Panc1 (cell line): Measurements from ENCODE around the gene USP10. TPM values are rescaled to one million over a fixed set of nuclear protein-coding genes. Genes with fewer than 3 reads are reported as not detected.

Experiments
- ATAC-seq: fragments of 200-7000 bp; cut with Tn5 transposase; 2 replicates; pipeline ENCODE4 v1.9.1; 2020; ENCODE audit warnings: mild to moderate bottlenecking, moderate library complexity
- BruUV-seq: library from RNA; stranded (reverse); fragments of 400-500 nt; replicated peaks from 2 replicates; lab custom pipeline; 2021; lab: Mats Ljungman, UMichigan
- CTCF ChIA-PET: fragments of 300-600 bp; sonication (Branson Sonifier 250); formaldehyde crosslinking; loops from one replicate; lab custom pipeline; 2022; ENCODE audit warnings: antibody characterized with exemption; lab: Charles Lee
- POLR2A ChIA-PET: fragments of 300-600 bp; sonication (Branson Sonifier 250); formaldehyde crosslinking; loops from one replicate; lab custom pipeline; 2022; ENCODE audit warnings: antibody characterized with exemption; lab: Charles Lee
- DNase-seq: peaks from one replicate; pipeline ENCODE4 v3.0.0-alpha.2; 2010; ENCODE audit warnings: low read depth, low spot score
- H3K27ac ChIP-seq: 2 replicates; pipeline ENCODE4 v1.5.1; 2011; ENCODE audit warnings: mild to moderate bottlenecking, low read length, inconsistent platforms
- H3K27me3 ChIP-seq: fragments of 200-500 bp; sonication (Bioruptor generic); 2 replicates; pipeline ENCODE4 v1.6.0; 2014; ENCODE audit warnings: low read length, inconsistent platforms; ENCODE audit not compliant: control insufficient read depth, insufficient read depth
- H3K36me3 ChIP-seq: fragments of 200-500 bp; sonication (Bioruptor generic); 2 replicates; pipeline ENCODE4 v1.5.1; 2014; ENCODE audit warnings: inconsistent platforms, mild to moderate bottlenecking, low read length, moderate library complexity; ENCODE audit not compliant: control insufficient read depth, insufficient read depth
- H3K4me1 ChIP-seq: 2 replicates; pipeline ENCODE4 v1.5.1; 2011; ENCODE audit warnings: inconsistent platforms, mild to moderate bottlenecking, low read length, moderate library complexity; ENCODE audit not compliant: control insufficient read depth, insufficient read depth
- H3K4me3 ChIP-seq, 2 experiments: 2 replicates each; pipeline ENCODE4 v1.5.1; 2011 to 2012; ENCODE audit warnings: low read depth in 2 of 2, low read length in 2 of 2, mild to moderate bottlenecking in 2 of 2, inconsistent platforms in 1 of 2, moderate library complexity in 1 of 2
- H3K9me3 ChIP-seq: fragments of 200-500 bp; sonication (Bioruptor generic); 2 replicates; pipeline ENCODE4 v1.5.1; 2014; ENCODE audit warnings: low read depth, mild to moderate bottlenecking, inconsistent platforms, low read length, moderate library complexity; ENCODE audit not compliant: control insufficient read depth, insufficient read depth
- POLR2AphosphoS5 ChIP-seq: IDR thresholded peaks from 2 replicates; pipeline ENCODE4 v1.6.1; 2012; ENCODE audit warnings: mild to moderate bottlenecking, low read depth, low read length, moderate library complexity
- REST ChIP-seq, 2 experiments: IDR thresholded peaks; 2 replicates each; pipeline ENCODE4 v1.6.1; 2011 to 2012; ENCODE audit warnings: low read depth in 2 of 2, control low read depth in 1 of 2, low read length in 1 of 2, mild to moderate bottlenecking in 1 of 2, moderate library complexity in 1 of 2; ENCODE audit not compliant: insufficient read depth in 1 of 2
- SIN3A ChIP-seq: IDR thresholded peaks from 2 replicates; pipeline ENCODE4 v1.6.1; 2012; ENCODE audit warnings: low read depth, mild to moderate bottlenecking, low read length, moderate library complexity, borderline replicate concordance; ENCODE audit not compliant: insufficient read depth
- TCF7L2 ChIP-seq: IDR thresholded peaks from 2 replicates; pipeline ENCODE4 v1.6.1; 2011; ENCODE audit warnings: mild to moderate bottlenecking, low read depth, low read length, inconsistent platforms
- in situ Hi-C: cut with HindIII; loops from 2 replicates; pipeline ENCODE4 v1.10.0; 2016; ENCODE audit warnings: low sequenced_read_pairs, low pct_unique_long_range_greater_than_20kb
- intact Hi-C: fragments of 100-400 bp; cut with micrococcal nuclease; formaldehyde crosslinking; loops from one replicate; pipeline ENCODE4 v1.10.0; 2022; ENCODE audit not compliant: unreplicated experiment
- total RNA-seq: library from RNA; stranded (reverse); gene quantifications from one replicate; pipeline ENCODE4 v1.2.1, GENCODE V29; 2021; ENCODE audit not compliant: unreplicated experiment
- TF ChIP-seq, protein P1 (sequence below): fragments of 450-650 bp; IDR thresholded peaks from 2 replicates; pipeline ENCODE4 v1.5.1; 2017; ENCODE audit warnings: mild to moderate bottlenecking

The USP10 gene
- total RNA-seq, 1 experiment from 2014 or later = 77.4 TPM

GRCh38 chr16:84800158-84800978 is 100.6 kb downstream of the USP10 start:
- no peaks in the 10 kb centered on the region for H3K36me3 ChIP-seq
- DNase-seq (no peak), ATAC-seq (no peak)
- in situ Hi-C loops = no loop called here
- intact Hi-C loops = no loop called here
- H3K4me1 ChIP-seq = no peaks in the 10 kb centered on the region
- H3K9me3 ChIP-seq = no peaks in the 10 kb centered on the region
- POLR2A ChIA-PET = no interaction called here
- no peaks in the 10 kb centered on the region for H3K27me3 ChIP-seq
- H3K27ac ChIP-seq = no peak overlapping the region
- TF ChIP-seq POLR2AphosphoS5 (no peak), SIN3A (no peak), TCF7L2 (no peak), REST (IDR thresholded peaks at IDR 0.05; ENCODE audit: insufficient read depth in 1 of 2, low read depth in 2 of 2, low read length in 1 of 2) (no peak)
- TF ChIP-seq, protein P1, sequence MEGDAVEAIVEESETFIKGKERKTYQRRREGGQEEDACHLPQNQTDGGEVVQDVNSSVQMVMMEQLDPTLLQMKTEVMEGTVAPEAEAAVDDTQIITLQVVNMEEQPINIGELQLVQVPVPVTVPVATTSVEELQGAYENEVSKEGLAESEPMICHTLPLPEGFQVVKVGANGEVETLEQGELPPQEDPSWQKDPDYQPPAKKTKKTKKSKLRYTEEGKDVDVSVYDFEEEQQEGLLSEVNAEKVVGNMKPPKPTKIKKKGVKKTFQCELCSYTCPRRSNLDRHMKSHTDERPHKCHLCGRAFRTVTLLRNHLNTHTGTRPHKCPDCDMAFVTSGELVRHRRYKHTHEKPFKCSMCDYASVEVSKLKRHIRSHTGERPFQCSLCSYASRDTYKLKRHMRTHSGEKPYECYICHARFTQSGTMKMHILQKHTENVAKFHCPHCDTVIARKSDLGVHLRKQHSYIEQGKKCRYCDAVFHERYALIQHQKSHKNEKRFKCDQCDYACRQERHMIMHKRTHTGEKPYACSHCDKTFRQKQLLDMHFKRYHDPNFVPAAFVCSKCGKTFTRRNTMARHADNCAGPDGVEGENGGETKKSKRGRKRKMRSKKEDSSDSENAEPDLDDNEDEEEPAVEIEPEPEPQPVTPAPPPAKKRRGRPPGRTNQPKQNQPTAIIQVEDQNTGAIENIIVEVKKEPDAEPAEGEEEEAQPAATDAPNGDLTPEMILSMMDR = no peak
- CTCF ChIA-PET = no interaction called here
- BruUV-seq = no TSS peak
- H3K4me3 ChIP-seq = no peak overlapping the region

- intact Hi-C loops = no loop called here
- Histone ChIP-seq H3K4me3 (no peak overlapping the region), H3K4me1 (peaks cover 6% of the 10 kb centered on the region; the same call in 1 of the 2 replicates), H3K27ac (no peak overlapping the region), H3K9me3 (no peaks in the 10 kb centered on the region), H3K36me3 (no peaks in the 10 kb centered on the region), H3K27me3 (no peaks in the 10 kb centered on the region)
- ChIA-PET POLR2A (no interaction called here), CTCF (no interaction called here)
- no peak for DNase-seq
- no peak for ATAC-seq
- TF ChIP-seq, protein P1 = no peak
- TF ChIP-seq TCF7L2 (no peak), POLR2AphosphoS5 (no peak), SIN3A (no peak), REST (IDR thresholded peaks at IDR 0.05; ENCODE audit: insufficient read depth in 1 of 2, low read depth in 2 of 2, low read length in 1 of 2) (no peak)
- BruUV-seq = no TSS peak
- in situ Hi-C loops = no loop called here
Observed at GRCh38 chr16:84803146-84803545, 103.3 kb downstream of the USP10 start.
